Stimulated activated naive CD4-positive, alpha-beta T cell (primary cell): ENCODE measurements around the gene MFSD12.
A peak's percentile ranks its signal among the peaks of the same experiment; 100 is the strongest.

Experiments used
- DNase-seq, 6 experiments: peaks; one replicate each; lab custom pipeline; 2025; lab: John Stamatoyannopoulos, UW

MFSD12 gene

DNA sequence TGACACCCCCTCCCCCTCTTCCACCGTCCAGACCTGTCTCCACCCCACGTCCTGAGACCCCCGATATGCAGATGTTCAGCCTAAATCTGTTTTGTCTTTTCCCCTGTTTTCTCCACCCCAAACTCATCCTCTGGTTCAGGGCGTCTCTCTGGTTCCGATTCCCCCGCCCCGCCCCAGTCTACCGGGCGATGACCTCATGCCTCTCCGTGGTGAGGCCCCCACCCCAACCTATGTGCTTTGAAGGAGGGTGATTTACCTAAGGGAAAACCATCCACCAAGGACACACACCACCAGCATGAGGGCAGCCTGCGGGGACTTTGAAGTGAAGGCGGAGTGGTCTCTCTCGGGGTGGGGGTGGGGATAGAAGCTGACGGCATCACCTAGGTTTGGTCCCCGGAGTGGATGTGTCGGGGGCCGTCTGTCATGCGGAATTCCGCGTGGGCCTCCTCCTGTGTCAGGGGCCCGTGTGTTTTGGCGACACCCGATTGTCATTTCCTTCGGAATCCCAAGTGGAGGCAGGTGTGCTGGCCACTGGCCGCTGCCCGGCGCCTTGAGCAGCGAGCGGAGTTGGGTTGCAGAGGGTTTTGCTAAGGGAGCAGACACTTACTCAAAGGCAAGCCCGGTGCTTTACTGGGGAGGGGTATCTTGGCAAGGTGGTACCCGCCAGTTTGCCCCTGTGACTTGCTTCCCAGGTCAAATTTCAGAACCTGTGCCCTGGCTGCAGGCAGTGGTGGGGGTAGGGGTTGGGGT is 49.8 kb downstream of the MFSD12 start:
- DNase-seq: peak in 4 of 6 experiments; percentile 13 to 23 (median 18)

DNA sequence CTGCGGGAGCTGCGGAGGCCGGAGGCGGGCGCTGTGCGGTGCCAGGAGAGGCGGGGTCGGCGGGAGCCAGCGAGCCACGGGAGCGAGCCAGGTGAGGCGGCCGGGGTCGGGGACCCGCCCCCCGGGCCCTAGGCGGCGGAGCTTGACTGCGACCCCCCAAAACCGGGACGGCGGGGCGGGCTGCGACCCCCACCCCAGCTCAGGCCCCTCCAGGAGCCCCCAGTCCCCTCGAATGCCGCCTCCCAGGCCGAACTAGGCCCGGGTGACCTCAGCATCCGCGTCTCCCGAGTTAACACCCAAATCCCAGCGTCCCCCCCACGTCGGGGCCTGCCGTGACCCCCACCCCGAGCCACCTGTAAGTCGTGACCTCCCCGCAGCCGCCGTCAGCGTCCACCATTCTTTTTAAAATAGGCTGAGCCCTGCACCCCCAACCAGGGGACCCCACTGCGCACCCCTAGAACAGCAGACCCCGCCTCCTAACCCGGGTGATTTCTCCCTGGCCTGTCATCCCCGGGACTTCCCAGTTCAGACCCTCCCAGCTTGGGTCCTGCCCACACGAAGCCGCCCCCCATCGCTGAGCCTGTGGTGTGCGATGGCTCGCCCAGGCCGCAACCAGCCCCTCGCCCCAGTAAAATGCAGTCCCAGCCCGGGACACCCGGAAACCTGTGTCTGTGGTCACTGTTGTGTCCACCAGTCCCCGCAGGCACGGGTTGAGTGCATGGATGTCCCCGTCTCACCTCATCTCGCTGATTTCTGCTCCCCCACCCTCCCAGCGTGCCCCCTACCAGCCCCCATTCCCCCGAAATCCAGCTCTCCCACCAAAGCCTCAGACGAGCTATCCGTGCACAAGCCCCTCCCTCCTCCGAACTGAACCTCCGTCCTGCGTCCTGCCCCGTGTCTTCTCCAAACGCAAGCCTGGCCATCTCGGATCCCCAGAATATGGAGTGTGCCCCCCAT is 50.7 kb downstream of the MFSD12 start:
- DNase-seq: peak in 4 of 6 experiments; percentile 31 to 52 (median 44)

DNA sequence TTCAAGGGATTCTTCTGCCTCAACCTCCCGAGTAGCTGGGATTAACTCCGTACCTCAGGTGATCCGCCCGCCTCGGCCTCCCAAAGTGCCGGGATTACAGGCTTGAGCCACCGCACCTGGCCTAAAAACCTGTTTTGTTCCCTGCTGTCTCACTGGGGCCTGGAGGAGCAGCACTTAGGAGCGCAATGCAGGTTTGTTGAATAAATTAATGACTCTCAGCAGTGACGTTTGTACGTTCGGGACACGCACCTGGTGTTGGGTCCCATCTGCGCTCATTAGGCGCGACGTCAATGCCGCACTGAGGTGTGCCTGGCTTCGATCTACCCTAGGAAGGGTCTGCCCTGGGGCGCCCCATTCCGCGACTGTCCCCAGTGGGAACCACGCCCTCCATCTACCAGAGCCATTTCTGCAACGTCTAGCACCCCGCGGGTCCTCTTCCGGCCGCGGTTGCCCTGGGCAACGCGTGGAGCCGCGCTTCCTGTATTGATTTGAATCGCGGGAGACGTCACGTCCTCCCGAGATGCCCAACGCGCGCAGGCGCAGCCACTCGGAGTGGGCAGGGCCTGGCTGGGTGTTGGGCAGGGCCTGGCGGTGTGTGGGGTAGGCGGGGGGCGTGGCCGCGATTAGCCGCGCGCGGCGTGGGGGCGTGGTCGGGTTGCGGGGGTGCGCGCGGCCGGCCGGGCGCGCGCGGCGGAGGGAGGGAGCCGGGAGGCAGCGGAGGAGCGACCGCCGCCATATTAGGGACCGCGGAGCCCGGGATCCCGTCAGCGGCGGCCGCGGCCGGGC is 51.6 kb downstream of the MFSD12 start, which contains the start of gene FZR1:
FZR1 (plus strand) TSS at position 714 of the 786 bp plus-strand sequence. CDS start 16,679 bp downstream, outside the sequence.
- DNase-seq: peak; percentile 98 to 100 (median 99)

DNA sequence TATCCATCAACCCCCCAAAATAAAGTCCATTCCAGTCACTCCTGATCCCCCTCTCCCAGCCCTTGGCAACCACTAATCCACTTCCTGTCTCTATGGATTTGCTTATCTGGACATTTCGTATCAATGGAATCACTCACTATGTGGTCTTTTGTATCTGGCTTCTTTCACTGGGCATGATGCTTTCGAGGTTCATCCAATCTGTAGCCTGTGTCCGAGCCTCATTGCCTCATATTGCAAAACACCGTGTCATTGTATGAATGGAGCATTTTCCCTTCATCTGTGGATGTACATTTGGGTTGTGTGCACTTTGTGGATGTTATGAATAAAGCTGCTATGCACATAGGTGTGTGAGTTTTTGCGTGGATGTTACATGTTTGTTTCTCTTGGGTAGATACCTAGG is 52.7 kb downstream of the MFSD12 start:
- DNase-seq: no peak

DNA sequence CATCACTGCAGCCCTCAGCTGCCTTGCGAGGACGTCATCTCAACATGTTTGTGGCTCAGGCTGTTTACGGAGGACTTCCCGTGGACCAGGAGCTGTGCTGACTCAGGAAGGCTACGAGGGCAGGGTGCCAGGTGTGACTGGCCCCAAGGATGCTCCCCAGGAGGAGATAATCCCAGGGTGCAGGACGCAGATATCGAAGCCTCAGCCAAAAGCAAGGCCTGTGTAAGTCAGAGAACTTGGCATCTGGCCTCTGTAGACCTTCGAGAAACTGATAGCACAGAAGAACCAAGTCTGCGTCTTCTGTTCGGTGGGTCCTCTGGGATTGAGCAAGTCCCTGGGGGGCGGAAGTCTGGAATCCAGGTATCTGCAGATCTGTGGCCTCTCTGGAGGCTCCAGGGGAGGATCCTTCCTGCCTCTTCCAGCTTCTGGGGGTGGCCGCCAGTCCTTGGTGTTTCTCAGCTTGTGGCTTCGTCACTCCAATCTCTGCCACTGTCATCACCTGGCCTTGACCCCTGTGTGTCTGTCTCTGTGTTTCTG is 54.3 kb downstream of the MFSD12 start:
- DNase-seq: no peak

DNA sequence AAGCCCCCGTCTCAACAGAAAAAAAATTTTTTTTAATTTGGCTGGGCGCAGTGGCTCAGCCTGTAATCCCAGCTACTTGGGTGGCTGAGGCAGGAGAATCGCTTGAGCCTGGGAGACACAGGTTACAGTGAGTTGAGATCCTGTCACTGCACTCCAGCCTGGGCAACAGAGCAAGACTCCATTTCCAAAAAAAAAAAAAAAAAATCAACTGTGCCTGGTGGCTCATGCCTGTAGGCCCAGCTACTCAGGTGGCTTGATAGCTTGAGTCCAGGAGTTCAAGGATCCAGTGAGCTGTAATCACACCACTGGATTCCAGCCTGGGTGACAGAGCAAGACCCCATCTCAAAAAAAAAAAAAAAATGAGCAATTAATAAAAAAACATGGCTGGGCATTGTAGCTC is 55.6 kb downstream of the MFSD12 start:
- no peak for DNase-seq

DNA sequence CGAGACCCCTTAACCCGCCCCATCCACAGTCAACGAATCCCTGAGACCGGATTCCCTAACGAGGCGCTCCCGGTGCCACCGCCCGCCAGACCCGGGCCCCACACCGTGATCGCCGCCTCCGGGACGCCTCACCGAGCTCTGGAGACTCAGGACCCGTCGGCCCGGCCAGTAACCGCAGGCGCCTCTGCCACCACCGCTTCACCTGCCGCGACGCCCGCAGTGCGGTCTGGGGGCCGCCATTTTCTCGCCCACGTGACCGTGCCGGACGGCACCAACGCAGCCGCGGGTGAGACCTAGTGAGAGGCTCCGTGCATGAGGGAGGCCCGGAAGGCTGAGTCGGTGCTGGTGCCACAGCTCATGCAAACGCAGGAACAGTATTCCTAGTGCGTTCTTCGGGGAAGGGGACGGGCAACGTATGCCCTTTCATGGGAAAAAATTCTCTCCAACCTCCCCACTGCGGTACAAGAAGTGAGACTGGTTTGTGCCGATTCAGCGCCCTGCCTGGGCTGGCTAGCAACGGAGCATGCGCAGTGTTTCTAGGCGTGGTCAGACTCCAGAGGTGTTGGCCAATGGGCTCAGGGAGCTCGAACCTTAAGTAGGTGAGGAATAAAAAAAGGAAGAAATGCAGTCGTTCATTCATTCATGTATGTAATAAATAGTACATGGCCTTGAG is 56.8 kb downstream of the MFSD12 start, which contains the start of gene DOHH:
DOHH (minus strand) TSS at position 246 of the 673 bp plus-strand sequence. CDS start 3,860 bp downstream, outside the sequence.
- peak; percentile 89 to 99 (median 91) for DNase-seq

DNA sequence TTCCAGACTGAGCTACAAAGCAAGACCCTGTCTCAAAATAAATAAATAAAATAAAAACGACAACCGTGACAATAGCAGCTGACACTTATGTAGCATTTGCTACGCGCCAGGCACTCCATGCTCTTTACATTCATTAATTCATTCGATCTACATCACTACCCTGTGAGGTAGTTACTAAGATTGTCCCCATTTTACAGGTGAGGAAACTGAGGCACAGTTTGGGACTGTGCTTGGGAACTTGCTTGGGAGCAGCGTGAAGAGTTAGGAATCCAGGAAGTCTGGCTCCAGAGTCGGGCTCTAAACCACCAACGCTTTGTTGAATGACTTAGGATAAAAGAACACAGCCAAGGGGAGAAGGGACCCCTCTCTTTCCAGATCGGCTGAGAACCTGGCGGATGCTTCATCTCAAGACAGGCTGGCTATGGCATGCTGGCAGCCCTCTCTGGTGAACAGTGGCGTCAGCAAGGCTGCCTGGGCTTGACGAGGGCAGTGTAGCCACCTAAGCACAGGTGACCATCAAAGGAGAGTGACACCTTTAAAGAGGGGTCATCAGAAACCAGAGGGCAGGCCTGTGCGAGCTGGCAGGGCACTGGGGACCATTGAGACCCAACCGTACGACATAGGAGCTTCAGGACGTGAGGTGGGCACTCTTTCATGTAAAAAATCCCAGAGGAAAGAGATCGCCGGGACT is 57.5 kb downstream of the MFSD12 start:
- no peak for DNase-seq

DNA sequence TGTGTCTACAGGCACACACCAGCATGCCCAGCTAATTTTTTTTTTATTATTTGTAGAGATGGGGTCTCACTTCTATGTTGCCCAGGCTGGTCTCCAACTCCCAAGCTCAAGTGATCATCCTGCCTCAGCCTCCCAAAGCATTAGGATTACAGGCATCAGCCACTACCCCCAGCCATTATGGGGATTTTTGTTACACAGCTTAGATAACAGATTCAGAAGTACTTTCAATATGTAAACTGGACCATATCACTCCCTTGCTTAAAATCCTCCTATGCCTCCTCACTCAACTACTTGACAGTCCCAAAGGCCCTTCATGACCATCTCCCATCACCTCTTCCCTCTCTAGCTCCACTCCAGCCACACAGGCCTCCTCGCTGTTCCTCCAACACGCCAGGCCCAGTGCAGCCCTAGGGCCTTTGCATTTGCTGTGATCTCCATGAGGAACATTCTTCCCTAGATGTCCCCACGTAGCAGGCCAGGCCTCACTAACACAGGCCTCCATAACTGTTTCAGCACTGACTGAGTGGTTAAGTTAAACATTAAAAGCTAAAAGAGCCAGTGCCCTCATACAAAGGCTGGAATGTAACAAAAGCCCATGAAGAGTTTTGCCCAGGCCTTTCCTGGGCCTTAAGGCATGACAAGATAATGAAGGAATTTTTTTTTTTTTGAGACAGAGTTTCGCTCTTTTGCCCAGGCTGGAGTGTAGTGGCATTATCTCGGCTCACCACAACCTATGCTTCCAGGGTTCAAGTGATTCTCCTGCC is 59.4 kb downstream of the MFSD12 start:
- DNase-seq: no peak

DNA sequence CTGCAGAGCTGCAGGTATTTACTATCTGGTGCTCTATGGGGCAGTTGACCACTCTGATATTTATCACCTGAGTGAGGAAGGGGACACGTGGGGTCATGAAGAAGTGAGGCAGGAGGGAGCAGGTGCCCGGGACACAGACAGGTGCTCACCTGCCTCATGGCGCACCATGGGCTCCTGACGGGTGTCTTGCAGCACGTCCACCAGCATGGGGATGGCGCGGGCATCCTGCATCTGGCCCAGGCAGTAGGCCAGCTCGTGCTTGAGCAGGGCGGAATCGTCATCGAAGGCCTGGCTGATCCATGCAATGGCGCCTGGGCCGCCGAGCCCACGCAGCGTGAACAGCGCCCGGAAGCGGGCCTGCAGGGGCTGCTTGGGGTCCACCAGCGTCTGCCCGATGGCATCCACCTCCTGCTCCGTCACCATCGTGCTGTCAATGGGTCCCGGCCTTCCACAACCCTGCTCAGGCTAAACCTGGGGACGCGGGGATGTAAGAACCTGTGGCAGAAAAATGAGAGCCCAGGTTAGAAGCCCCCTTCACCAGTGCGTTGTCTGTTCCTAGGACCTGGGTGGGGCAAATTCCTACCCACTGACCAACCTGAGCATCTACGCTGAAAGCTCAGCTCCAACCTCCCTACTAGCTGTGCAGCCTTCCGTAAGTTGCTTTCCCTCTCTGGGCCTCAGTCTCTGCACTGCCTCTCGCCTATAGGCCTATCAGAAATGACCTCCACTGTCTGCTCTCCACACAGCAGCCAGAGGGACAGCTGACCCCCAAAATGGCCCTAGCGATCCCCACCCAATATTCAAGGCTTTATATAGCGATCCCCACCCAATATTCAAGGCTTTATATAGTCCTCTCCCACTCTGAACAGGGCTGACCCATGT is 60.8 kb downstream of the MFSD12 start:
- DNase-seq: no peak

DNA sequence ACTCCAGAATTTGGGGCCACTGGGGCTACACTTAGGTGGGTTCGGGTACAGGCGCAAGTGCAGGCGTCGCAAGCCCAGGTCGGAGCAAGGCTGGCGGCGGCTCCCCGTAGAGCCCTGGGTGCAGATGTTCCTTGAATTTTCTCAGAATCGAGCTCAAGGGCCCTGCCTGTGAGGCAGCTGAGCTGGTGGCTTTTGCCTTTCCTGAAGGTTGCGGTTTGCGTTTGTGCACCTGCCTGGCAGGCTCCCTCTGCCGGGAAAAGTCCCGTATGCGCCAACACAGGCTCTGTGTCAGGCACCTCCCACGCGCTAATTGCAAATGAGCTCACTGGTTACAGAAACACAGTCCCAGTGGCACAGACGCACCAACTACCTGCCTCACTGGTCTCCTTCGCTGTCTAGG is 62.8 kb downstream of the MFSD12 start:
- DNase-seq: peak in 5 of 6 experiments; percentile 15 to 36 (median 28)
